Bronchial epithelial cell (primary cell): Measurements from ENCODE around the gene LCNL1. TPM values are rescaled to one million over a fixed set of nuclear protein-coding genes. Genes with fewer than 3 reads are reported as not detected.

Source experiments
- DNase-seq: peaks from one replicate; pipeline ENCODE4 v3.0.0-alpha.2; 2010; ENCODE audit warnings: low read depth
- FAIRE-seq: peaks from 2 replicates; lab custom pipeline; 2011; peaks lifted over from hg19 to GRCh38; lab: Jason Lieb, UNC
- H3K27me3 ChIP-seq: 2 replicates; pipeline ENCODE4 v1.5.1; 2011; ENCODE audit warnings: low read length; ENCODE audit not compliant: control insufficient read depth, insufficient read depth
- H3K36me3 ChIP-seq: 2 replicates; pipeline ENCODE4 v1.5.1; 2011; ENCODE audit warnings: low read length; ENCODE audit not compliant: control insufficient read depth, insufficient read depth
- H3K4me3 ChIP-seq: 2 replicates; pipeline ENCODE4 v1.5.1; 2011; ENCODE audit warnings: mild to moderate bottlenecking, low read depth, low read length, control low read depth
- CTCF ChIP-seq: IDR thresholded peaks from 2 replicates; pipeline ENCODE4 v1.5.1; 2011; ENCODE audit warnings: mild to moderate bottlenecking, moderate library complexity, low read length, control low read depth, inconsistent platforms; ENCODE audit not compliant: insufficient read depth, severe bottlenecking
- total RNA-seq: library from RNA; depleted of rRNA; stranded (reverse); fragments of >200 nt; gene quantifications from 2 replicates; pipeline ENCODE4 v1.2.1, GENCODE V29; 2014

The LCNL1 gene
- total RNA-seq, 1 donor from 2014 or later = not detected

GRCh38 chr9:136978865-136979544 is 3.8 kb upstream of the LCNL1 start:
- no peak for TF ChIP-seq CTCF
- no peak for DNase-seq
- H3K4me3 ChIP-seq = no peak overlapping the region
- peaks cover 3% of the 10 kb centered on the region for H3K27me3 ChIP-seq
- FAIRE-seq = no peak
- H3K36me3 ChIP-seq = no peaks in the 10 kb centered on the region

GRCh38 chr9:136979769-136980587 is 2.8 kb upstream of the LCNL1 start:
- H3K27me3 ChIP-seq = peaks cover 7% of the 10 kb centered on the region
- DNase-seq = no peak
- TF ChIP-seq CTCF = no peak
- no peaks in the 10 kb centered on the region for H3K36me3 ChIP-seq
- H3K4me3 ChIP-seq = no peak overlapping the region
- FAIRE-seq = no peak

- Histone ChIP-seq H3K27me3 (peaks cover 10% of the 10 kb centered on the region), H3K36me3 (no peaks in the 10 kb centered on the region), H3K4me3 (no peak overlapping the region)
- no peak for FAIRE-seq
- no peak for DNase-seq
- TF ChIP-seq CTCF = no peak
These were observed 1.9 kb upstream of the LCNL1 start for GRCh38 chr9:136980669-136981478.

GRCh38 chr9:136981588-136982231 is 1.1 kb upstream of the LCNL1 start:
- no peak for DNase-seq
- Histone ChIP-seq H3K27me3 (peaks cover 10% of the 10 kb centered on the region), H3K4me3 (no peak overlapping the region), H3K36me3 (no peaks in the 10 kb centered on the region)
- FAIRE-seq = no peak
- no peak for TF ChIP-seq CTCF

GRCh38 chr9:136983167-136983566 is 374 bp downstream of the LCNL1 start:
- DNase-seq (no peak), FAIRE-seq (no peak)
- TF ChIP-seq CTCF = no peak
- peaks cover 10% of the 10 kb centered on the region for H3K27me3 ChIP-seq
- H3K36me3 ChIP-seq = no peaks in the 10 kb centered on the region
- no peak overlapping the region for H3K4me3 ChIP-seq
